HepG2 (cell line): ENCODE data around the gene NPDC1. TPM values are rescaled to one million over a fixed set of nuclear protein-coding genes. Genes with fewer than 3 reads are reported as not detected.

ENCODE experiments used
- ATM ChIP-seq: fragments of 450-650 bp; IDR thresholded peaks from 2 replicates; pipeline ENCODE4 v1.7.1; 2017; ENCODE audit warnings: mild to moderate bottlenecking, borderline replicate concordance
- ELF1 ChIP-seq: sonication (generic); formaldehyde crosslinking; IDR thresholded peaks from 2 replicates; pipeline ENCODE4 v1.4.0; 2020; ENCODE audit warnings: missing genetic modification reagents
- FOSL1 ChIP-seq: sonication (generic); formaldehyde crosslinking; IDR thresholded peaks from 2 replicates; pipeline ENCODE4 v1.9.0; 2021; ENCODE audit warnings: missing genetic modification reagents, borderline replicate concordance
- HDAC6 ChIP-seq: fragments of 200-600 bp; sonication (generic); IDR thresholded peaks from 2 replicates; pipeline ENCODE4 v1.7.0; 2017; ENCODE audit warnings: mild to moderate bottlenecking, antibody characterized with exemption, low read length, low read depth
- NCOA5 ChIP-seq: sonication (generic); formaldehyde crosslinking; IDR thresholded peaks from 2 replicates; pipeline ENCODE4 v1.4.0; 2020; ENCODE audit warnings: missing genetic modification reagents
- RERE ChIP-seq: IDR thresholded peaks from 2 replicates; pipeline ENCODE4 v1.6.1; 2016; ENCODE audit warnings: low read depth, missing genetic modification reagents, missing compliant biosample characterization
- ZFP36 ChIP-seq: fragments of 150-350 bp; IDR thresholded peaks from 2 replicates; pipeline ENCODE4 v1.6.1; 2018; ENCODE audit warnings: borderline replicate concordance, low read length, low read depth; ENCODE audit not compliant: partially characterized antibody
- ZNF251 ChIP-seq: sonication (generic); formaldehyde crosslinking; IDR thresholded peaks from 2 replicates; pipeline ENCODE4 v1.9.0; 2021; ENCODE audit warnings: mild to moderate bottlenecking, missing genetic modification reagents
- ZNF510 ChIP-seq: sonication (generic); formaldehyde crosslinking; IDR thresholded peaks from 2 replicates; pipeline ENCODE4 v1.4.0; 2020; ENCODE audit warnings: low read depth, mild to moderate bottlenecking, missing genetic modification reagents
- ZNF781 ChIP-seq: sonication (generic); formaldehyde crosslinking; IDR thresholded peaks from 2 replicates; pipeline ENCODE4 v1.5.1; 2020; ENCODE audit warnings: borderline replicate concordance, mild to moderate bottlenecking, missing genetic modification reagents; ENCODE audit errors: not compliant biosample characterization
- ZUFSP ChIP-seq: sonication (generic); formaldehyde crosslinking; IDR thresholded peaks from 2 replicates; pipeline ENCODE4 v1.9.0; 2021; ENCODE audit warnings: missing genetic modification reagents, mild to moderate bottlenecking, borderline replicate concordance
- polyA plus RNA-seq, 8 experiments: library from polyadenylated mRNA; depleted of rRNA in 3 of 8; stranded (reverse) in 7 of 8; unstranded in 1 of 8; fragments of >200 nt; fragmentation: Illumina TruSeq in 4 of 8; extraction: Trizol in 4 of 8; gene quantifications; 2 replicates each; pipeline versions ENCODE4 v1.2.1 to v1.2.3, GENCODE V29; 2011 to 2016; ENCODE audit warnings: low read depth in 4 of 8, missing spikeins in 1 of 8, mixed read lengths in 1 of 8; ENCODE audit not compliant: insufficient read depth in 1 of 8
- total RNA-seq, 5 experiments: library from RNA; depleted of rRNA; stranded (reverse); fragments of >200 nt; fragmentation: Illumina TruSeq; extraction: Trizol; gene quantifications; 2 replicates each; pipeline ENCODE4 v1.2.3, GENCODE V29; 2016; ENCODE audit warnings: low read depth in 1 of 5
- TF ChIP-seq, protein P1 (sequence below): sonication (generic); formaldehyde crosslinking; IDR thresholded peaks from 2 replicates; pipeline ENCODE4 v1.5.1; 2020; ENCODE audit warnings: mild to moderate bottlenecking, missing genetic modification reagents, borderline replicate concordance
- TF ChIP-seq, protein P2 (sequence below): sonication (generic); formaldehyde crosslinking; IDR thresholded peaks from 2 replicates; pipeline ENCODE4 v1.4.0; 2020; ENCODE audit warnings: missing genetic modification reagents, borderline replicate concordance

Gene NPDC1
- total and polyA plus RNA-seq, 2 of the 13 experiments (the other 11 are each of a cell fraction or from before 2014, with no cell fraction given), result 0.84 to 5.4 TPM

- TF ChIP-seq, protein P1, sequence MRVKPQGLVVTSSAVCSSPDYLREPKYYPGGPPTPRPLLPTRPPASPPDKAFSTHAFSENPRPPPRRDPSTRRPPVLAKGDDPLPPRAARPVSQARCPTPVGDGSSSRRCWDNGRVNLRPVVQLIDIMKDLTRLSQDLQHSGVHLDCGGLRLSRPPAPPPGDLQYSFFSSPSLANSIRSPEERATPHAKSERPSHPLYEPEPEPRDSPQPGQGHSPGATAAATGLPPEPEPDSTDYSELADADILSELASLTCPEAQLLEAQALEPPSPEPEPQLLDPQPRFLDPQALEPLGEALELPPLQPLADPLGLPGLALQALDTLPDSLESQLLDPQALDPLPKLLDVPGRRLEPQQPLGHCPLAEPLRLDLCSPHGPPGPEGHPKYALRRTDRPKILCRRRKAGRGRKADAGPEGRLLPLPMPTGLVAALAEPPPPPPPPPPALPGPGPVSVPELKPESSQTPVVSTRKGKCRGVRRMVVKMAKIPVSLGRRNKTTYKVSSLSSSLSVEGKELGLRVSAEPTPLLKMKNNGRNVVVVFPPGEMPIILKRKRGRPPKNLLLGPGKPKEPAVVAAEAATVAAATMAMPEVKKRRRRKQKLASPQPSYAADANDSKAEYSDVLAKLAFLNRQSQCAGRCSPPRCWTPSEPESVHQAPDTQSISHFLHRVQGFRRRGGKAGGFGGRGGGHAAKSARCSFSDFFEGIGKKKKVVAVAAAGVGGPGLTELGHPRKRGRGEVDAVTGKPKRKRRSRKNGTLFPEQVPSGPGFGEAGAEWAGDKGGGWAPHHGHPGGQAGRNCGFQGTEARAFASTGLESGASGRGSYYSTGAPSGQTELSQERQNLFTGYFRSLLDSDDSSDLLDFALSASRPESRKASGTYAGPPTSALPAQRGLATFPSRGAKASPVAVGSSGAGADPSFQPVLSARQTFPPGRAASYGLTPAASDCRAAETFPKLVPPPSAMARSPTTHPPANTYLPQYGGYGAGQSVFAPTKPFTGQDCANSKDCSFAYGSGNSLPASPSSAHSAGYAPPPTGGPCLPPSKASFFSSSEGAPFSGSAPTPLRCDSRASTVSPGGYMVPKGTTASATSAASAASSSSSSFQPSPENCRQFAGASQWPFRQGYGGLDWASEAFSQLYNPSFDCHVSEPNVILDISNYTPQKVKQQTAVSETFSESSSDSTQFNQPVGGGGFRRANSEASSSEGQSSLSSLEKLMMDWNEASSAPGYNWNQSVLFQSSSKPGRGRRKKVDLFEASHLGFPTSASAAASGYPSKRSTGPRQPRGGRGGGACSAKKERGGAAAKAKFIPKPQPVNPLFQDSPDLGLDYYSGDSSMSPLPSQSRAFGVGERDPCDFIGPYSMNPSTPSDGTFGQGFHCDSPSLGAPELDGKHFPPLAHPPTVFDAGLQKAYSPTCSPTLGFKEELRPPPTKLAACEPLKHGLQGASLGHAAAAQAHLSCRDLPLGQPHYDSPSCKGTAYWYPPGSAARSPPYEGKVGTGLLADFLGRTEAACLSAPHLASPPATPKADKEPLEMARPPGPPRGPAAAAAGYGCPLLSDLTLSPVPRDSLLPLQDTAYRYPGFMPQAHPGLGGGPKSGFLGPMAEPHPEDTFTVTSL (CRISPR knock-in tag), result no peak
- TF ChIP-seq ZNF510 (CRISPR knock-in tag) (no peak), FOSL1 (no peak), ZUFSP (CRISPR knock-in tag) (no peak), NCOA5 (CRISPR knock-in tag) (no peak), ELF1 (no peak), ZNF781 (no peak), HDAC6 (no peak), ATM (no peak), ZNF251 (peak; percentile 24; the same call in 1 of the 2 replicates), ZFP36 (no peak), RERE (CRISPR knock-in tag) (no peak)
- TF ChIP-seq, protein P2, sequence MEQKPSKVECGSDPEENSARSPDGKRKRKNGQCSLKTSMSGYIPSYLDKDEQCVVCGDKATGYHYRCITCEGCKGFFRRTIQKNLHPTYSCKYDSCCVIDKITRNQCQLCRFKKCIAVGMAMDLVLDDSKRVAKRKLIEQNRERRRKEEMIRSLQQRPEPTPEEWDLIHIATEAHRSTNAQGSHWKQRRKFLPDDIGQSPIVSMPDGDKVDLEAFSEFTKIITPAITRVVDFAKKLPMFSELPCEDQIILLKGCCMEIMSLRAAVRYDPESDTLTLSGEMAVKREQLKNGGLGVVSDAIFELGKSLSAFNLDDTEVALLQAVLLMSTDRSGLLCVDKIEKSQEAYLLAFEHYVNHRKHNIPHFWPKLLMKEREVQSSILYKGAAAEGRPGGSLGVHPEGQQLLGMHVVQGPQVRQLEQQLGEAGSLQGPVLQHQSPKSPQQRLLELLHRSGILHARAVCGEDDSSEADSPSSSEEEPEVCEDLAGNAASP, result no peak; the same call in 1 of the 2 replicates
Observed at GRCh38 chr9:137053944-137054931, 8.3 kb upstream of the NPDC1 start, which contains the start of gene ENTPD2 (continued).
